ENCODE measurements around the gene OAF. TPM values are rescaled to one million over a fixed set of nuclear protein-coding genes. Genes with fewer than 3 reads are reported as not detected.

OAF gene
- total RNA-seq, 1 experiment from 2014 or later = 97.1 TPM

DNA sequence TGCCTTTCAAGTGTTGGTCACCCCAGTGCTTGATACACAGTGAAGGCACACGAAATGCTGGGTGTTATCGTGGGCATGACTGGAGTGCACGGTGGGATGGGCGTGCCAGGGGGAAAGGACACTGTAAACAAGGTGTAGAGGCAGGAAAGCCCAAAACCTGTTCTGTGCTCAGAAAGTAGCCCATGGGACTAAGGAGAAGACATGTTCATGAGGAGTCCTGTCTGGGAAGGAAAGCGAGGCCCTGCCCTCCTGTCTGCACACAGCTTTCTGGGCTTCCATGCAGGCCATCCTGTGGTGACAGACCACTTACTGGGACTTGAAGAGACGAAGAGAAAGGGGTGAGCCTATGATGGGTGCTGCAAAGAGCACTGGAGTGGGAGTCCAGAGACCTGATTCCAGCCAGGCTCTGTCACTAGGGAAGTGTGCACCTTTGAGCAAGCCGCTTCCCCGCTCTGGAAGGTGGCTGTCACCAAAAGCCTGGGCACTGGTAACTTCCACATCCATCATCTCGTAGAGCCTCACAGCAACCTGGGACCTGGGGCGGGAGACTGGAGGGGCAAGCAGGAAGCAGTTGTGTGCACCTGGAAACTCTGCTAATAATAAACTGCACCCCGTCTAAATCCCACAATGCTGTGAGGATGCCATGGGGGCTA is 28.3 kb downstream of the OAF start:
- intact Hi-C loops (cut with micrococcal nuclease) = no loop called here
- POLR2A ChIA-PET (ENCODE audit: unreplicated experiment) = no interaction called here

DNA sequence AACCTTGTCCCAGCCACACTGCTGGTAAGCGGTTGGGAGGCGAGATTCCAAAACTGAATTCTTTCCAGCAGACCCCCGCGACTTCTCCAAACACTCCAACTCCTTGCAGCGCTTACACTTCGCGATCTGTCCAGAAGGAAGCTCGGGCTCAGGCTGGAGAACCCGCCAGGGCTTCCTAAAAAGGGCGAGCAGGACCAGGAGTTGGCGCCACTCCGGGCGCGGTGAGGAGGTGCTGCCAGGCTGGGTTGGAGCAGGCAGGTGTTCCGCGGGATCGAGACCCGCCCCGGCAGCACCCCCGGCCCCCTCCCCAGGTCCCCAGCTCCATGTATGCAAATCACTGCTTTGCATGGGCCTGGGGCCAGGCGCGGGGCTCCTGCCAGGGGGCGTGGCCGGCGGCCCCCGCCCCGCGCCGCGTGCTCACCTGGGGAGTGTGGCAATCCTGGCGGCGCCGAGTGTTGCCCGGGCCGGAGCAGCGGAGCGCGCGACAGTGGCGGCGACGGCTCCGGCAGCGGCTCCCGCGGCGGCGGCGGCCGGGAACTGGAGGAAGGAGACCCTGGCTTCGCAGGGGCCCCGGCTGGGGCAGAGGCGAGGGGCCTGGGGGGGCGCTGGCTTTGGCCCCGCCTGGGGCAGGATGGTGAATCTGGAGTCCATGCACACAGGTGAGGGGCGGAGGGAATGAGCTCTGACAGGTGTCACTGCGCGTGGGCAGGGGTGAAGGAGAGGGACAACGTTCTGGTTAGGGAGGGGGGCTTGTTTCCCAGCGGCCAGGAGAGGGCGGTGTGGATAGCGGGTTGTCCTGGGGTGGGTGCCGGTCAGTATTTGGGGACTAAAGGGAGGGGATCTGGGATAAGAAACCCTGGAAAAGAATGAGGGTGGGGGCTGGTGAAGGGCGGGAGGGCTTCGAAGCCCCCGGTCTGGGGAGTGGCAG is 29.1 kb downstream of the OAF start, which contains the start of gene POU2F3:
Gene POU2F3 (plus strand): TSS at position 428 of the 928 bp plus-strand sequence. CDS start 204 bp downstream, at position 632.
- Histone ChIP-seq H3K9ac (ENCODE audit: low read length) (no peak within 1 kb of the TSS), H3K4me3 (ENCODE audit: low read length) (no peak within 1 kb of the TSS), H3K9me3 (ENCODE audit: low read length) (no peaks in the 10 kb centered on the region), H3K4me2 (ENCODE audit: low read length) (peak within 1 kb of the TSS; percentile 42; the same call in 1 of the 2 replicates), H2AFZ (ENCODE audit: low read length) (no peak within 1 kb of the TSS), H3K4me1 (ENCODE audit: insufficient read depth, low read length) (peaks cover 5% of the 10 kb centered on the region; the same call in 1 of the 2 replicates), H3K36me3 (ENCODE audit: low read depth, low read length) (no peaks in the 10 kb centered on the region), H3K27me3 (ENCODE audit: low read length) (peaks cover 54% of the 10 kb centered on the region), H4K20me1 (ENCODE audit: low read length) (no peaks in the 10 kb centered on the region), H3F3A (ENCODE audit: low read length, unreplicated experiment) (no peaks in the 10 kb centered on the region), H3K9me2 (replicated peaks; ENCODE audit: low read length) (no peaks in the 10 kb centered on the region), H3K27ac (ENCODE audit: low read length) (no peak within 1 kb of the TSS), H3K79me2 (ENCODE audit: low read length) (no peaks in the 10 kb centered on the region)
- no peak for TF ChIP-seq EZH2phosphoT487 (IDR thresholded peaks at IDR 0.05; ENCODE audit: borderline replicate concordance, low read length)
- TF ChIP-seq, protein P1, sequence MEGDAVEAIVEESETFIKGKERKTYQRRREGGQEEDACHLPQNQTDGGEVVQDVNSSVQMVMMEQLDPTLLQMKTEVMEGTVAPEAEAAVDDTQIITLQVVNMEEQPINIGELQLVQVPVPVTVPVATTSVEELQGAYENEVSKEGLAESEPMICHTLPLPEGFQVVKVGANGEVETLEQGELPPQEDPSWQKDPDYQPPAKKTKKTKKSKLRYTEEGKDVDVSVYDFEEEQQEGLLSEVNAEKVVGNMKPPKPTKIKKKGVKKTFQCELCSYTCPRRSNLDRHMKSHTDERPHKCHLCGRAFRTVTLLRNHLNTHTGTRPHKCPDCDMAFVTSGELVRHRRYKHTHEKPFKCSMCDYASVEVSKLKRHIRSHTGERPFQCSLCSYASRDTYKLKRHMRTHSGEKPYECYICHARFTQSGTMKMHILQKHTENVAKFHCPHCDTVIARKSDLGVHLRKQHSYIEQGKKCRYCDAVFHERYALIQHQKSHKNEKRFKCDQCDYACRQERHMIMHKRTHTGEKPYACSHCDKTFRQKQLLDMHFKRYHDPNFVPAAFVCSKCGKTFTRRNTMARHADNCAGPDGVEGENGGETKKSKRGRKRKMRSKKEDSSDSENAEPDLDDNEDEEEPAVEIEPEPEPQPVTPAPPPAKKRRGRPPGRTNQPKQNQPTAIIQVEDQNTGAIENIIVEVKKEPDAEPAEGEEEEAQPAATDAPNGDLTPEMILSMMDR (conservative IDR thresholded peaks at IDR 0.05; ENCODE audit: low read depth, low read length) = peak; percentile 56
- BruUV-seq (replicated peaks) = no TSS peak
- ATAC-seq (no peak), DNase-seq (no peak)
- POLR2A ChIA-PET (ENCODE audit: unreplicated experiment) = no interaction called here
- CTCF ChIA-PET = interaction anchor here (2.2 kb wide), 1 partner anchor 61 kb away, joined by 7 read pairs; no protein-coding TSS in a partner anchor
- intact Hi-C loops (cut with micrococcal nuclease) = no loop called here

More for the DNA sequence above, 28.3 kb downstream of the OAF start:
- H3K79me2 ChIP-seq (ENCODE audit: low read length) = no peaks in the 10 kb centered on the region
- H3K9ac ChIP-seq (ENCODE audit: low read length) = no peak overlapping the region
- ATAC-seq = no peak
- no peaks in the 10 kb centered on the region for H3K36me3 ChIP-seq (ENCODE audit: low read depth, low read length)
- no peak for DNase-seq
- H2AFZ ChIP-seq (ENCODE audit: low read length) = no peak overlapping the region
- H3K27ac ChIP-seq (ENCODE audit: low read length) = no peak overlapping the region
- CTCF ChIA-PET = interaction anchor here (2.2 kb wide), 1 partner anchor 61 kb away, joined by 7 read pairs; no protein-coding TSS in a partner anchor
- no peaks in the 10 kb centered on the region for H3K9me2 ChIP-seq (replicated peaks; ENCODE audit: low read length)
- H3K9me3 ChIP-seq (ENCODE audit: low read length) = no peaks in the 10 kb centered on the region
- no TSS peak for BruUV-seq (replicated peaks)
- no peak for TF ChIP-seq EZH2phosphoT487 (IDR thresholded peaks at IDR 0.05; ENCODE audit: borderline replicate concordance, low read length)
- TF ChIP-seq, protein P1 (conservative IDR thresholded peaks at IDR 0.05; ENCODE audit: low read depth, low read length) = no peak
- TF ChIP-seq EZH2 (IDR thresholded peaks at IDR 0.05; ENCODE audit: low read length, unreplicated experiment) = no peak
- no peaks in the 10 kb centered on the region for H4K20me1 ChIP-seq (ENCODE audit: low read length)
- peaks cover 5% of the 10 kb centered on the region; the same call in 1 of the 2 replicates for H3K4me1 ChIP-seq (ENCODE audit: insufficient read depth, low read length)
- no peak overlapping the region for H3K4me2 ChIP-seq (ENCODE audit: low read length)
- peaks cover 49% of the 10 kb centered on the region for H3K27me3 ChIP-seq (ENCODE audit: low read length)
- no peak overlapping the region for H3K4me3 ChIP-seq (ENCODE audit: low read length)
- H3F3A ChIP-seq (ENCODE audit: low read length, unreplicated experiment) = no peaks in the 10 kb centered on the region
